Hematopoietic multipotent progenitor cell treated with erythropoietin and hydrocortisone succinate and interleukin-3 and kit ligand, for 15 days (in vitro differentiated cells): ENCODE data around the gene SDC1.
"Not testable (repeated sequence)": the region's sequence is repeated elsewhere in the genome, so short reads cannot be mapped to it uniquely, and the experiment has no call there.

Source experiments
- DNase-seq: peaks from one replicate; pipeline ENCODE4 v3.0.0-alpha.2; 2015; ENCODE audit warnings: low spot score

The SDC1 gene

DNA sequence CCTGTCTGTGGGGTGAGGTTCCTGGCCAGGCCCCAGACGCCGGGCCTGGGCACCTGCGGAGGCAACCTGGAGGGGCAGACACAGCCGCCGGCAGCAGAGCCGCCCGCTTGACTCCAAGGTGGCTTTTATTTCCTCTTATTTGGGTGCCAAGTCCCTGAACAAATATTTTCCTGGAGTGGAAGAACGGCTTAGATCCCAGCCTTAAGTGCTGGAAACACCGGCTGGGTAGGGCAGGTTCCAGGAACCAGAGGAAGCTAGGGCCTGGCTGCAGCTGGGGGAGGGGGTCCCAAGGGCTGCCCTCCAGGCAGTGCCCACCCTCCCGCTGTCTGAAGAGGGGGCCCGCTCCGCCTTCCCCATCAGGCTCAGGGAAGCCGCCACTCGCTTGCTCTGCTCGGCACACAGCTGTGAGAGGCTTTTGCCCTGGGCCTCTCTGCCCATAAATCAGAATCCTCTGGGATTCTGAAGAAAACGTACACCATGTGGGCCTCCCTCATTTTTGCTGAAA, 28.2 kb downstream of the SDC1 start:
- DNase-seq: no peak

DNA sequence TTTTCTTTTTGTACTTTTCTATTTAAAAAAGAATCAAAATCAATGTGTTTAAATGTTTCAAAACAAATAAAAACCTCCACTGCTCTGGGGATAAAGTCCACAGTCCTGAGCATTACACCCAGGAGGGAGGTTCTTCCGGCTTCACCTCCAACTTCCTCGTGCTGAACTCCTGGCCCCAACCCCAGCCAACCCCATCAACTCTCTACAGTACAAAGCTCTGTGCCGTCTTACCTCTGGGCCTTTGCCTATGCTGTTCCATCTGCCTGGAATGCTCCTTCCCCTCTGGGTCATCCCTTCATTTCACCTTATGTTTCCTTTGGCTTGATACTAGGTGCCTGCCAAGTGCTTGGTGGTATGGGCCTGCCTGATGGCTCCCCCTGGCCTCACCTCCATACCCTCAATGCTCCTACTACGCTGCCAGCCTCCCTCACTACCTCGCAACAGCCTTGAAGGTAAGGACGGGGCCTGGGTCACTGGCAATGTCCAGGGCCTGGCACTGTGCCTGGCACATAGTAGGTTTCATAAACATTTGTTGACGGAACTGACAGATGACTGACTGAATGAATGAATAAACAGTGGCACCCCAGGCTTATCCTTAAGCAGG, 28.8 kb downstream of the SDC1 start:
- no peak for DNase-seq

DNA sequence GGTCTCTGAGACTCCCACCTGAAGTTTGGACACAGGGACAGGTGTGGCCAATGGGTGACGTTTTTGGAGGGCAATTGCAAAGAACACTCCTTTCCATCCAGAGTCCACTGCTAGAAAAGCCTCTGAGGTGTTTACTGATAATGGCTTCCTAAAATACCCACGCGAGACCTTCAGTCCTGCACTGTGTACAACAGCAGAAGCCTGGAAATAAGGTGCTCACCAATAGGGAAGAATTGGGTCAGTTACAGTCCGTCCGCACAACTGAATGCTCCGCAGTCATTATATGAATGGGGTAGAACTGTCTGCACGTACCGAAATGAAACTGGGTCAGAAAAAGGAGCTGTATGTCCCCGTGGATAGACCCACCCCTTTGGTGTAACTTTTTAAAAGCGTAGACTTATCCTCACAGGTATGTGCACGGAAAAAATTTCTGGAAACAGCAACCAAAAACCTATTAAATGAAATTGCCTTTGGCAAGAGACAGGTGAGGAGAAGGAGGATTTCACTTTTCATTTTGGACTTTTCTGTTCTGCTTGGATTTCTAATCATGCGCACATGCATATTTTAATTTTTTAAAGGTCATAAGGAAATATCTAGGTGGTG, 29.4 kb downstream of the SDC1 start:
- DNase-seq: no peak

DNA sequence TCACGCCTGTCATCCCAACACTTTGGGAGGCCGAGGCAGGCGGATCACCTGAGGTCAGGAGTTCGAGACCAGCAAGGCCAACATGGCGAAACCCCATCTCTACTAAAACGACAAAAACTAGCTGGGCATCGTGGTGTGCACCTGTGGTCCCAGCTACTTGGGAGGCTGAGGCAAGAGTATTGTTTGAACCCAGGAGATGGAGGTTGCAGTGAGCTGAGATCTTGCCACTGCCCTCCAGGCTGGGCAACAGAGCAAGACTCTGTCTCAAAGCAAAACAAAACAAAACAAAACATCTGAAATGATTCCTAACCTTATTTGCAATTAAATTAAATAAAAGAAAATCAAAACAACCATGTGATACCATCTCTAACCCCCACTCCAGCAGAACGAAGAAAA, 29.9 kb downstream of the SDC1 start:
- DNase-seq: not testable (repeated sequence)

DNA sequence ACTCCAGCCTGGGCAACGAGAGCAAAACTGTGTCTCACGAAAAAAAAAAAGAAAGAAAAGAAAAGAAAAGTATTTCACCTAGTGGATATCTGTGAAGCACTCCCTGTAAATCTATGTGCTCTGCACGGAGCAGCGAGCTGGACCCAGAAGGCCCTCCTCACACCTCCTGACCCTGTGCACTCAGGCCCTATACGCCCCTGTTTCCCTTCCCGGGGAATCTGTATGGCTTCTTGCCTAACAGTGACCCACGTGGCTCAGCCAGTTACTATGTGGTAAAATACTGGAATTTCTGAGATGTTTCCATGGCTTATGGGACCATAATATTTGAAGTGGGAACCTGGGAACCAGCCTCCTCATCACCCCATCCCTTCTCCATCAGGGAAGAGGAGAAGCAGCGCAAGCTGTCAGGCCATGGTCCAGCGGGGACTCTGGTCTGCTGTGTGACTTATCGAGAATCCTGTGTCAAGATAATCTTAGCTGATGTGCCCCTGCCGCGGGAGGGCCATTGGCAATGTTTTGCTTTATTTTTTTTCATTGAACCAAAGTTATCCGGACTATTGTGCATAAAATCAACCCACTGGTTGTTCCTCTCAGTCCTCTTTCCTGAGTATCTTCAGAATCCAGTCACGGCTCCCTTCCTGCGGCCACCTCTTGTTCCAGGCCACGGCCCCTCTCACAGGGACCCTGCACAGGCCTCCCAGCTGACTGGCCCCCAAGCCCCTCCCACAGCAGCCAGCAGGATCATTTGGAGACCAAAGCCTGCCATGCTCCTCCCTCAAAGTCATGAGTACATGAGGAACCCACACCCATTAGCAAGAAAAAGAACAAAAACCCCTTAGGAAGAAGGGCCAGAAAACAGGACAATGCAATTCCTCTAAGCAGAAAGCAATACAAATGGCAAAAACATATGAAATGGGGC, 30.6 kb downstream of the SDC1 start:
- DNase-seq: no peak

DNA sequence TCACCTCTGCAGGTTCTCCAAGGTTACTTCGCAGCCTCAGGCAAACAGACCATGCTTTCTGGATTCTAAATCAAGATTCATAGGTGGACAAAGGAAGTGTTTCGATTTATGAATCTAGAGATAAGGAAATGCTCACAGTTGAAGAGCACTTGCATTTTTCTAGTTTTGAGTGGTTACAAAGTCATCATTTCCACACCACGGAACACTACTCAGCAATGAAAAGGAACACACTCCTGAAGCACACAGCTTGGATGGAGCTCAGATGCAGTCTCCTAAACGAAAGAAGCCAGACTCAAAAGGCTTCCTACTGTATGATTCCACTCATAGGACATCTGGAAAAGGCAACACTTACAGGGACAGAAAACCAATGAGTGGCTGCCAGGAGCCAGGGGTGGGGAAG, 31.7 kb downstream of the SDC1 start:
- DNase-seq: no peak

DNA sequence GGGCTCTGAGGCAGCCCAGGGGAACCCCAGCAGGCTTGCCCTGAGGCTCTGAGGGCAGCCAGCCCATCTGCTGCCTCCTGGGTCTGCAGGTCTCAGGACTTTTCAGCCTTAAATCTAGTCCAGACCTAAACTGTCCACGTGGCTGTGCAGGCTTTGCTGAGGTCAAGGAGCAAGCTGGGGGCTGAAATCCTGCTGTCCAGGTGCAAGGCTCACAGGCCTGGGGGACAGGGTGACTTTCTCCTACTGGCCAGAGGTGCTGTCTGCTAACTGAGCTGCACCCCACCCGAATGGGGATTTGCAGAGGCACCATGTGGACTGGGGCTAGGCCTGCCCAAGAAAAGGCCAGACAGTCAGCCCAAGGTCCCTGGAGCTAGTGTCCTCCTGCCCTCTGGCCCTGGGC, 32.1 kb downstream of the SDC1 start:
- no peak for DNase-seq

DNA sequence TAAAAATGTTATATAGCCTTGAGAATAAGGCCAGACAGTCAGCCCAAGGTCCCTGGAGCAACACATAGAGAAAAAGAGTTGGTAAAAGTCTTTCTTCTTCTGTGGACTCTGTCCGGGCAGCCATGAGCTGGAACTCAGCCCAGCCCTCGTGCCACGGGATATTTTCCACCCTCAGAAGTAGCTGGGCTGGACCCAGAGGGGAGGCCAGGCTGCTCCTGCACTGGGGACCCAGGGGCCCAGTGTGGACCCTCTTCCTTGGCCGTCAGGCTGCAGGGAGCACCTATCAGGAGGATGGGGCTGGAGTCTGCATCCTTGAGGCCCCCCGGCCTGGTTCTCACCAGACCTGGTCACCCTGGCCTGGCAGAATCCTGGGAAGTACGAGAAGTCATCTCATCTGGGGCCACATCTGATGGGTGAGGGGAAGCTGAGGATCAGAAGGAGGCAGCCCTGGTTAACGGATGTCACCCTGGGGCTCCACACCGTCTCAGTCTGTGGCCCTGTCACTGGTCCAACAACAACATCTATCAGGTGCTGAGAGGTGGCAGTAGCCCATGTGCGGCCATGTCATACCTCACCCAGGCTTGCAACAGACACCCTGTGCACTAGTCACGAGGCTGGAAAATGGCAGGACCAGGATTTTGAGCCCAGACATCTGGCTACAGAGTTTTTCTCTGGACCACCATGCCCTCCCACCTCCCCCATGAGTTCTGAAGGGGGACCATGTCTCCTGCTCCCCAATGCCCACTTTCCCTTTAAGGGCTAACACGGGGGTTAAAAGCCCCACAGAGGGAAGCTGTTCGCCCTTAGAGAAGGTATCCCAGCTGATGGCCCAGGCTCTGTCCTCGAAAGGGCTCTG, 33.0 kb downstream of the SDC1 start:
- no peak for DNase-seq

DNA sequence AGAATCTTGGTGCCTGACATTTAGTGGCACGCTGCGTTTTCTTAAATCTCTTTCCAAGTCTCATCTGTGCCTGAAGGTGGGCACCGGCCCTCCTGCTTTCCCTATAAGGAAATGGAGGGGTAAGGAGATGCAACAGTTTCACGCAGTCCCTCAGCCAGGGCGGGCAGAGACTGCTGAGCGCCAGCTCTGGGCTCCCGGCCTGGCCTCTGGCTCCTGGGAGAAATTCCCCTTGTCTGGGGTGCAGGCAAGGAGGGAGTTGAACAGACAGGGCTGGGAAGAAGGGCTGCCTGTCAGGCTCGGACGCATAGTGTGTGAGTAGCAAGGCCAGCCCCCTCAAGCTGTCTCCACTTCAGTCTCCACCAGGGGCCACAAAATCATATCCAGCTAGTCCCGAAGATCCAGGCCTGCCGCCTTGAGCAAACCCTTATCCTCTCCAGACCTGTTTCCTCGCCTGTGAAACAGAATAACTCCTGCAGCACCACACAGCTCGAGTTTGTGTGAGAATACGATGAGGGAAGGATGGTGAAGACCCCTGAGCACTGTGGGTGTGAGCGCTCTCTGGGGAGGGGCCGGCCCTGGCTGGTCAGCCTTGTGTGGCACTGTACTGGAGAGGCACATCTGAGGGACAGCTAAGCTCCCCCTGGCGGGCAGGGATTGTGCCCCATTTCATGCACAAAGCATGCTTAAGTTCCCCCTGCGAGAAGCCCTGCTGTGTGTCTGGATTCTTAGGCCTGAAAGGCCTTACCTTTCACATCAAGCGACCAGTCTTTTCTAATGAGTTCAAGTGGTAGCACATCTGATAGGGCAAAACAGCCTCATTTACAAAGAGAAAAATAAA, 33.8 kb downstream of the SDC1 start:
- DNase-seq: peak; percentile 6

DNA sequence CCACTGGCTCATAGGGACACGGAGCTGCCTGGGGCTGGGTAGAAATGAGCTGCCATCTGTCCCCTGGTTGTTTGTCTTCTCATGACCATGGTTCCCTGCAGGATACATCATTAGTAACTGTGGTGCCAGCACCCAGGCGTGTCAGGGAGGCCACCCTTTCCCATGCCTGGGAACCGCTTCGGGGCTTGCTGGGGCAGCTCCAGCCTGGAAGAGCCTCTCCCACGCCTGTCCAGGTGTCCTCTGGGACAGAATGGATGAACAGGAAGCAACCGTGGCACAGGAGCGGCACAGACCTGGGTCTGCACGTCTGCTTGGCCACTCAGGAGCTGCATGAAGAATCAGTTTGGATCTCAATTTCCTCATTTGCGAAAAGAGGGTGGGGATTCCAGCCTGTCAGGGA, 34.8 kb downstream of the SDC1 start:
- DNase-seq: no peak

DNA sequence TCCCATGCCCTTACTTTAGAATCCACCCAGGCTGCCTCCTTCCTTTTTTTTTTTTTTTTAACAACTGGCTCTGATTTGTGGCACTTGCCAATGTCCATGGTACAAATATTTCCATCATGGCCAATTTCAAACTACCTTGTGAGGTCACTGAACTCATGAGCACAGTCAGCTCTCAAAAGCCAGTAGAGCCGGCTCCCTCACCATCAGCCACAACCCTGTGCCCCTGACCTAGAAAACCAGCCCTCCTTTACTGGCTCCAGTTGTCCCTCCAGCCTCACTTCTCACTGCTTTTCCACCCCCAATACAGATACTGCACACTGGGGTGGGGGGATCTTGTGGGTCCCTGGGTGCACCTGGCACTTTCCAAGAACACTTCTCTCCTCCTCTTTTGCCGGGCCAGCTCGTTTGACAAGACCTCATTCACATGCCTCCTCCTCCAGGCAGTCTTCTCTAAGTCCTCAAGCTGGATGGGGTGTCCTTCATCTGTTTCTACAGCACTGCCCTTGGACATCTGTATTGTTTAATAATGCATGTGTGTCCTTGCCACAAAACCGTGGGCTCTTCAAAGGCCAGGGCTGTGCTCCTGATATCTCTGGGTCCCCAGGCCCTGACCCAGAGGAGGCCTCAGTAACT, 35.5 kb downstream of the SDC1 start:
- DNase-seq: no peak

DNA sequence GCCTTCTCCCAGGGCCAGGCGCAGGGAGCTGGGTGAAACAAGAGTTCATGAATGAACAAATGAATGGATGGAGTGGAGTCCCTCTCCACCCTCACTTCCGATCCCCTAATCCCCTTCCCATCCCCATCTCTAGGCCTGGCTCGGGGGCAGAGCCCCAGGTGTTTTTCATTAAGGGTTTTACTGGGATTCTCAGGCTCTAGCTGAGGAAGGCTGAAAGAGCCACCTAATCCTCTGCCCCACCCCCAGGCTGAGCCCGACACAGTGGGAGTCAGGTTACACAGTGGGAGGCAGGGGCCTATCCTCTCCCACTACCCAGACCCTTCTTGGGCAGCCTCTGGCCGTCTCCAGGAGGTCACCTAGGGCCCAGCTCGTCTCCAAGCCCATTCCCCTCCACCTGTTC, 36.1 kb downstream of the SDC1 start:
- DNase-seq: no peak

DNA sequence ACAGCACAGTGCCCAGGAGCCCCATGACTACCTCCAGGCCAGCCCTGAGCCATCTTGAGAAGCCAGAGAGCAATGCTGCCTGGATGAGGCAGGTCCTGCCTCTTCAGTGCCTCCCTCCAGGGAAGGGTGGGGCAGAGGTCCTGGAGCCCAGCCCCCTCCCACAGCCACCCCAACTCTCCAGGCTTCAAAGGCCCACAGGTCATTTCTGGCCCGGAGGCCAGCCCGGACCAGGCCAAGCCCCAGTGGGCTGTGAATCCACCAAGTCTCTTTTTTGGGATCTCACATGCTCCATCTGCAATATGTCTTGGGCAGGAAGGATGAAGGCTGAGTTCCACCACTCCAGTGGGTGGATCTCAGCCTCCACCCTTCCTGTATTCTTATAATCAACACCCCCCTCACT, 36.7 kb downstream of the SDC1 start:
- no peak for DNase-seq

DNA sequence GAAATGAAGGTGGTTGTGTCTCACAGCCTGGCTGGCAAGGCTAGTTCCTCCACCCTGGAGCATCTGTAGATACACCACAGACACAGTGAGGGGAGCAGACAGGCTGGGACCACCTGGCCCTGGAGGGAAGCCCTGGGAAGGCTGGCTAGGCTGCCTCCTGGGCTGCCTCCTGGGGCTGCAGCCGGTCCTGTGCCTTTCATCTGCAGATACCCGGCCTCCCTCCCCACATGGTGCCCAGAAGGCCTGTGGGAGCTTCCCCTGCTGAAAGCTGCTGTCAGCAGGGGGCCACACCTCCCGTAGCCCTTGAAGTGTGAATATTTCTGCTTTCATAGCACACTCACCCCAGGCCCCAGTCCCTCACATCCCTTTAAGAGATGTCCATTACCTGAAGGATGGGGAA, 37.6 kb downstream of the SDC1 start:
- DNase-seq: no peak

DNA sequence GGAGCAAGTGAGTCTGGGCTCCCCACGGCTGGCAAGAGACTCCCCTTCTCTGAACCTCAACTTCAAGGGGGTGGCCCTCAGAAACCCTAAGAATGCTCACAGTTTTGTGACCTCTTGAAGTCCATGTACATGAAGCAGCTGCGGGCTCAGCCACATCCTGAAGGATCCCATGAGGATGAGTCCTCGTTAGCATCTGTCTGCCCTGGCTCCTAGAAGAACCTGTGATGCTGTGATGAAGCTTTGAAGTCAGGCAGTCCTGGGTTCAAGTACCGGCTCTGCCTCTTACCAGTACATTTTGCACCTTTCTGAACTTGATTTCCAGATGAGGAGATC, 38.1 kb downstream of the SDC1 start:
- DNase-seq: no peak

DNA sequence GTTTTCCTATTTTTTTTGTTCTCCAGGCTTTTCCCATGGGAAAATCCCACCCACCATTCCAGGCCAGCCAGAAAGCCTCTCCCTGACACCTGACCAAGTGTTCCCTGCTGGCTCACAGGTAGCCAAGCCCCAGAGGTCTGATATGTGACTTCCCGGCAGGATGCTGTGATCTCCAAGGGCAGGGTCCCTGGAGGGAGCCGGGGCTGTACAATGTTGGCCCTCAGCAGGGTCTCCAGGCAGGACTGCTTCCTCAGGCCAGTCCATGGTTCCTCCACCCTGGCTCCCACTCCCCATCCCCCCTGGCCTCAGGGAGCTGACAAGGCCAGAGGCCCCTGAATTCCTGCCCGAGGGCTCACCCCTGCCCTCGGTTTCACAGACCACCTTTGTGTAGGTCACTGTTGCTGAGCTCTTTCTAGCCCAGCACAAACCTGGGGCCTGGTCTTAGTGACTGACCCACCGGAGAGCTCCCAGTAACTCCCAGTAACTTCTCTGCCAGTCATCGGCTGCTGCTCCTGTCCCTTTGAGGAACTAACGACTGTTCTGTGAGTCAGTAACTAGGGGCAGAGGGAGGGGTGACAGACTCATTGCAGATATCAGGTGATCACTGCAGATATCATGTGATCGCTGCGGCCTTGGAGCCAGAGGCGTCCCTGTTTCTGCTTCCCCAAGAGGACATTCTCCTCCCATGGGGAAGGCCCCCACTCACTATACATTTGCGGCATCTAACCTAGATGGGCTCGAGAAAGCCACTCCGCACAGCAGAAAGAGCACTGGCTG, 38.7 kb downstream of the SDC1 start:
- no peak for DNase-seq

DNA sequence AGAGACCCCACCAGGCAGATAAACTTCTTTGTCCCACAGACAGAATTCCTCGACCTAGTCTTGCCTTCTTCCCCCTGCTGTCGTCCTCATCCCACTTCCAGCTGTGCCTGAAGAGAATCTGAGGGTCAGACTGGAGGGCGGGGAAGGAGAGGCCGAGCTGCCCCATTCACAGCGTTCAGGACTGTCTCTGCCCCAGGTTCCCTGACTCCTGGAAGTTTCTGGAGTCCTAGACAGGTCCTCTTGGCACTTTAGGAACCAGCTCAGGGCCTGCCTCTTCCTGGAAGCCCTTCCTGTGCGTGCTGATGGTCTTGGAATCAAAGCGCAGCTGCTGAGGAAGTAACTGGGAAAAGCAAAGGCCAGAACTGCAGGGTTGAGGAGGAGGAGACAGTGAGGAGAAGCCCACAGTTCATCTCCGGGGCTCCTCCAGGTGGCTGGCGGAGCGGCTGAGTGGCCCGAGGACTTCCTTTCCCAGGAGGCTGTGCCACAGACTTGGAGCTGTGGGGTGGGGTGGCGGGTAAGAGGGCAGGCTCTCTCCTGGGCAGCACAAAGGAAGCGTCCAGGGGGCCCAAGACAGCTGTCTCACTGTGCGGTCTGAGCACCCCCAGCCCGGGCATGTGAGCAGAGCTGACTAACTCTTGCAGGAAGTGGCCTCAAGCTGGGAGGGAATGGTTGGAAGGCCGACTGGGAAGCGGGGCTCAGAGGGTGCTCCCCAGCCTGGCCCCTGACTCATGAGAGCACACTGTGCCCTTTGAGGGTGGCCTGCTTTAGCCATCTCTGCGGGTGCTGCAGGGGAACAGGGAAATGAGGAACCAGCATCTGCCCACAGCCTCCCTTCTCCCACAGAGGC, 39.5 kb downstream of the SDC1 start:
- no peak for DNase-seq

DNA sequence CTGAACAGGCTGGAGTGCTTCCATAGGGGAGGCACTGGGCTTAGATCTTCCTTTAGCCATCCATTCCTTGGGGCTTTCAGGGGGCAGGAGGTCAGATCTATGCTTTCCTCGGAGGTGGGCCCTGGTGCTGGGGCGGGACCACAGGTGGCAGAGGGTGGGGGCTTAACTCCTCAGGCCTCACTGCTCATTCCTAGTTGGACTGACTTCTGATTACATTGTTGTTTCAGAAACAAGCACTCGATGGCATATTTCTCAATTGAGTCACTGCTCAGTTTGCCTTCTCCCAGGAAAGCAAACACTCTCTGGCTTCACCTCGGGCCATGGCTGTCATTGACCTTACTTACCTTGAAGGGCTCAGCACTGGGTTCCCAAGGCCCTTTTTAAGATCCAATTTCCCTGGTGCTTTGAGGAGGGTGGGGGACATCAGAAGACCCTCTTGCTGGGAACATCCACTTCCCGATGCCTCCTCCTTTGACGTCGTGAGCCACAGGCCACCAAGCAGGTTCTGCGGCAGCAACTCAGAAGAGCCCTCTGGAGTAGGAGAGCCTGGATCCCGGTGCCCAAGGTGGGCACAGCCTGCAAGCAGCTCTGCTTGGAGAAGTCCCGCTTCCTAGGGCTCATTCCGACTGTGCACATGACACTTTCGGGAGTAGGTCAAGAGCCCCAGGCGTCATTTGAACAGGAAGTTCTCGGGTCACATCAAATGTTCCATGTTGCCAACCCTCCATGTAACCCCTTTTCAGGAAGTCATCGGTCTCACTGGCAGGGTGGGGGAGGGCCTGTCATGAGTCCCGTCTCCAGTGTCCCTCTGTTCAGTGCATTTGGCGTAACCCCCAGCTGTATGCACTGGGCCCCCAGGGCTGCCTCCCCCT, 40.6 kb downstream of the SDC1 start:
- DNase-seq: no peak
